Measurements from ENCODE around the gene DCTN2.

DNA sequence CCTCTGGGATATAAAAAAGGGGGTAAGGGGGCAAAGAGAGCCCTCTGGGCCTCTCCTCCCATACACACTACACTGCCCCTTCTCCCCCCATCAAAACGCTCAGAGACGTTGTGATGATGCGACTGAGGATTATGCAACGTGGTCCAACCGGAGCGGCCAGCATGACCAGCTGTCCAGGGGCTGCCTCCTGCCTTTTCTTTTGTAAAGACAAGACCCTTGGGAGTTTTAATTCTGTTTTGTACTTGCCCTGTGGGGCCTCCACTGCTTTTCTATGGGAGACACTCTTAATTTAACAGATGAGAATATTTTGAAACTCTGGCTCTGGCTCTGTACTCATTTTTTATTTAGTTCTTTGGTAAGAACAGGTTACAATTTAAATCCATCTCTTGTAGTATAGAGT lies 17.2 kb downstream of the DCTN2 start:
- no peak for TF ChIP-seq BHLHE40 (IDR thresholded peaks at IDR 0.05; ENCODE audit: low read depth, low read length)
- TF ChIP-seq, protein P1, sequence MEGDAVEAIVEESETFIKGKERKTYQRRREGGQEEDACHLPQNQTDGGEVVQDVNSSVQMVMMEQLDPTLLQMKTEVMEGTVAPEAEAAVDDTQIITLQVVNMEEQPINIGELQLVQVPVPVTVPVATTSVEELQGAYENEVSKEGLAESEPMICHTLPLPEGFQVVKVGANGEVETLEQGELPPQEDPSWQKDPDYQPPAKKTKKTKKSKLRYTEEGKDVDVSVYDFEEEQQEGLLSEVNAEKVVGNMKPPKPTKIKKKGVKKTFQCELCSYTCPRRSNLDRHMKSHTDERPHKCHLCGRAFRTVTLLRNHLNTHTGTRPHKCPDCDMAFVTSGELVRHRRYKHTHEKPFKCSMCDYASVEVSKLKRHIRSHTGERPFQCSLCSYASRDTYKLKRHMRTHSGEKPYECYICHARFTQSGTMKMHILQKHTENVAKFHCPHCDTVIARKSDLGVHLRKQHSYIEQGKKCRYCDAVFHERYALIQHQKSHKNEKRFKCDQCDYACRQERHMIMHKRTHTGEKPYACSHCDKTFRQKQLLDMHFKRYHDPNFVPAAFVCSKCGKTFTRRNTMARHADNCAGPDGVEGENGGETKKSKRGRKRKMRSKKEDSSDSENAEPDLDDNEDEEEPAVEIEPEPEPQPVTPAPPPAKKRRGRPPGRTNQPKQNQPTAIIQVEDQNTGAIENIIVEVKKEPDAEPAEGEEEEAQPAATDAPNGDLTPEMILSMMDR (IDR thresholded peaks at IDR 0.05) = no peak
- TF ChIP-seq SREBF2 (IDR thresholded peaks at IDR 0.05) = no peak
- TF ChIP-seq RFX5 (IDR thresholded peaks at IDR 0.05) = no peak
- TF ChIP-seq EP300 (IDR thresholded peaks at IDR 0.05) = no peak
- TF ChIP-seq, protein P2, sequence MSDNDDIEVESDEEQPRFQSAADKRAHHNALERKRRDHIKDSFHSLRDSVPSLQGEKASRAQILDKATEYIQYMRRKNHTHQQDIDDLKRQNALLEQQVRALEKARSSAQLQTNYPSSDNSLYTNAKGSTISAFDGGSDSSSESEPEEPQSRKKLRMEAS (IDR thresholded peaks at IDR 0.05) = no peak
- no peak for TF ChIP-seq POLR2AphosphoS2 (conservative IDR thresholded peaks at IDR 0.05; ENCODE audit: low read length)
- no peak for TF ChIP-seq ESRRA (IDR thresholded peaks at IDR 0.05; ENCODE audit: borderline replicate concordance, low read length)

Measured in A549 (cell line).